ENCODE measurements around the gene ENTREP3.
"Not testable (repeated sequence)": the region's sequence is repeated elsewhere in the genome, so short reads cannot be mapped to it uniquely, and the experiment has no call there.

Gene ENTREP3

GRCh38 chr1:155250633-155251449, 4.4 kb downstream of the ENTREP3 start:
- peak; percentile 90 for DNase-seq (ENCODE audit: low spot score)

GRCh38 chr1:155250246-155250632, 5.0 kb downstream of the ENTREP3 start:
- DNase-seq (ENCODE audit: low spot score) = no peak

GRCh38 chr1:155247667-155248553, 7.4 kb downstream of the ENTREP3 start:
- no peak for DNase-seq (ENCODE audit: low spot score)

- not testable (repeated sequence) for DNase-seq (ENCODE audit: low spot score)
These were observed 8.5 kb downstream of the ENTREP3 start for GRCh38 chr1:155246796-155247195.

- no peak for DNase-seq (ENCODE audit: low spot score)
These were observed 10.1 kb downstream of the ENTREP3 start for GRCh38 chr1:155245163-155245524.

- DNase-seq (ENCODE audit: low spot score) = peak; percentile 99
These were observed 10.7 kb downstream of the ENTREP3 start for GRCh38 chr1:155244368-155245162.

- no peak for DNase-seq (ENCODE audit: low spot score)
These were observed 12.4 kb downstream of the ENTREP3 start for GRCh38 chr1:155242805-155243358.

- no peak for DNase-seq (ENCODE audit: low spot score)
These were observed 13.4 kb downstream of the ENTREP3 start for GRCh38 chr1:155241841-155242264.

- DNase-seq (ENCODE audit: low spot score) = peak; percentile 80
These were observed 14.1 kb downstream of the ENTREP3 start for GRCh38 chr1:155241069-155241679.

GRCh38 chr1:155236451-155236850, 18.8 kb downstream of the ENTREP3 start:
- DNase-seq (ENCODE audit: low spot score) = no peak

- DNase-seq (ENCODE audit: low spot score) = not testable (repeated sequence)
These were observed 19.9 kb downstream of the ENTREP3 start for GRCh38 chr1:155235375-155235774.

- not testable (repeated sequence) for DNase-seq (ENCODE audit: low spot score)
These were observed 21.8 kb downstream of the ENTREP3 start for GRCh38 chr1:155233502-155233901.

GRCh38 chr1:155232001-155232978, 23.0 kb downstream of the ENTREP3 start:
- not testable (repeated sequence) for DNase-seq (ENCODE audit: low spot score)

GRCh38 chr1:155231302-155231701, 24.0 kb downstream of the ENTREP3 start:
- not testable (repeated sequence) for DNase-seq (ENCODE audit: low spot score)

- DNase-seq (ENCODE audit: low spot score) = no peak
These were observed 27.2 kb downstream of the ENTREP3 start for GRCh38 chr1:155228096-155228427.

GRCh38 chr1:155227261-155228095, 27.8 kb downstream of the ENTREP3 start:
- peak; percentile 99 for DNase-seq (ENCODE audit: low spot score)

- DNase-seq (ENCODE audit: low spot score) = peak; percentile 55
These were observed 28.4 kb downstream of the ENTREP3 start for GRCh38 chr1:155226910-155227260.

- DNase-seq (ENCODE audit: low spot score) = peak; percentile 83
These were observed 28.9 kb downstream of the ENTREP3 start for GRCh38 chr1:155226188-155226909.

GRCh38 chr1:155225404-155225759, 29.9 kb downstream of the ENTREP3 start:
- not testable (repeated sequence) for DNase-seq (ENCODE audit: low spot score)
